H1 (cell line): ENCODE results near the gene SYT17. TPM values are rescaled to one million over a fixed set of nuclear protein-coding genes. Genes with fewer than 3 reads are reported as not detected.
A peak's percentile ranks its signal among the peaks of the same experiment; 100 is the strongest.

Source experiments
- JUND ChIP-seq: IDR thresholded peaks from 2 replicates; pipeline ENCODE4 v1.6.1; 2011; ENCODE audit warnings: mild to moderate bottlenecking, improper control_type of control experiment, low read length
- RAD21 ChIP-seq, 2 experiments: IDR thresholded peaks in 1 of 2; conservative IDR thresholded peaks in 1 of 2; 2 replicates each; pipeline ENCODE4 v1.6.1; 2011; ENCODE audit warnings: low read depth in 2 of 2, low read length in 2 of 2, improper control_type of control experiment in 1 of 2, inconsistent platforms in 1 of 2, mild to moderate bottlenecking in 1 of 2, moderate library complexity in 1 of 2
- TEAD4 ChIP-seq: IDR thresholded peaks from 2 replicates; pipeline ENCODE4 v1.6.1; 2012; ENCODE audit warnings: low read depth, low read length, inconsistent platforms, mixed read lengths
- ZNF274 ChIP-seq: IDR thresholded peaks from 2 replicates; pipeline ENCODE4 v1.7.0; 2012; ENCODE audit warnings: low read length, borderline replicate concordance; ENCODE audit errors: extremely low read depth
- polyA plus RNA-seq, 7 experiments: library from polyadenylated mRNA; depleted of rRNA in 3 of 7; stranded (reverse) in 5 of 7; unstranded in 2 of 7; fragments of >200 nt in 5 of 7; fragments of 200-250 nt in 2 of 7; gene quantifications; 1 replicate in 5 of 7; 2 replicates in 1 of 7; 4 replicates in 1 of 7; pipeline versions ENCODE4 v1.2.1 to v1.2.3, GENCODE V29; 2011 to 2013; ENCODE audit warnings: missing spikeins in 2 of 7, mixed read lengths in 2 of 7
- total RNA-seq: library from RNA; stranded (reverse); fragmentation: NEBNext Ultra II Directional; extraction: Animal tissue kit (Norgen Biotek cat#: 25700); gene quantifications from 2 replicates; pipeline ENCODE4 v1.2.1, GENCODE V29; 2021

The SYT17 gene
- total and polyA plus RNA-seq, 2 of the 8 experiments (the other 6 are each of a cell fraction or from before 2014, with no cell fraction given) = 5.8 to 18.1 TPM

DNA sequence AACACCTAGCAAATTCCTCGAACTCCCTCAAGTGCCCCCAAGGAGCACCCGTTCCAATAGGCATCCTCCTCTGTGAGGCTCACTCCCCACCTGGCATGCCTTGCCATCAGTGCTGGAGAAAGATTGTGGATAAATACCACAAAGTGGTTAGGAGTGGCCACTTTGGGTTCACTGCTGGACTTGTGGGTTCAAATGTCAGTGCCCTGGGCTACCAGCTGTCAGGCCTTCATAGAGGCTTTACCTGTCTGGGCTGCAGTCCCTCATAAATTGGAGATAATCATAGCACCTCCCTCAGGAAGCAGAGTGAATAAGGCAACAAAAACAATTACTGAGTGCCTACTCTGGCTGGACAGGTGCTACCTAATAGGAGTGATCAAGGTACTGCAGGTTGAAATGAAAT, 1.5 kb upstream of the SYT17 start (continued):
- TF ChIP-seq TEAD4 = no peak
- no peak for TF ChIP-seq ZNF274
- TF ChIP-seq RAD21 (IDR thresholded peaks at IDR 0.05 in 1 of 2, conservative IDR thresholded peaks at IDR 0.05 in 1 of 2; ENCODE audit: low read depth in 2 of 2, low read length in 2 of 2) = peak in 1 of 2 experiments; percentile 18; a peak in 1 of 4 replicates
- no peak for TF ChIP-seq JUND
- TF ChIP-seq, all 59 proteins: peak for 2
